GM19240 (cell line): ENCODE measurements around the gene IL4I1.

Source experiments
- DNase-seq: peaks from one replicate; pipeline ENCODE4 v3.0.0; 2011; ENCODE audit warnings: low spot score; ENCODE audit not compliant: insufficient read length

The IL4I1 gene

GRCh38 chr19:49895566-49896297 lies 955 bp downstream of the IL4I1 start:
- no peak for DNase-seq

- peak; percentile 67 for DNase-seq
Measured at GRCh38 chr19:49894879-49895565, 1.7 kb downstream of the IL4I1 start.

- no peak for DNase-seq
Measured at GRCh38 chr19:49894011-49894664, 2.5 kb downstream of the IL4I1 start.

- no peak for DNase-seq
Measured at GRCh38 chr19:49892716-49893115, 4.0 kb downstream of the IL4I1 start.

GRCh38 chr19:49891393-49891792 lies 5.3 kb downstream of the IL4I1 start:
- DNase-seq, result no peak

- no peak for DNase-seq
Measured at GRCh38 chr19:49890349-49891311, 6.1 kb downstream of the IL4I1 start.

- DNase-seq, result no peak
Measured at GRCh38 chr19:49889687-49890348, 6.9 kb downstream of the IL4I1 start.

GRCh38 chr19:49889038-49889686 lies 7.5 kb downstream of the IL4I1 start:
- DNase-seq, result no peak

GRCh38 chr19:49888510-49888824 lies 8.2 kb downstream of the IL4I1 start:
- DNase-seq, result no peak

- no peak for DNase-seq
Measured at GRCh38 chr19:49887665-49888509, 8.8 kb downstream of the IL4I1 start.

GRCh38 chr19:49887037-49887664 lies 9.5 kb downstream of the IL4I1 start:
- no peak for DNase-seq

- no peak for DNase-seq
Measured at GRCh38 chr19:49884760-49885159, 11.9 kb downstream of the IL4I1 start.

- no peak for DNase-seq
Measured at GRCh38 chr19:49884109-49884508, 12.6 kb downstream of the IL4I1 start.

- no peak for DNase-seq
Measured at GRCh38 chr19:49883094-49883493, 13.6 kb downstream of the IL4I1 start.

- DNase-seq, result no peak
Measured at GRCh38 chr19:49882643-49883042, 14.0 kb downstream of the IL4I1 start.

GRCh38 chr19:49881672-49882394 lies 14.9 kb downstream of the IL4I1 start:
- DNase-seq, result no peak

GRCh38 chr19:49881186-49881585 lies 15.5 kb downstream of the IL4I1 start:
- no peak for DNase-seq

- no peak for DNase-seq
Measured at GRCh38 chr19:49880162-49880869, 16.4 kb downstream of the IL4I1 start.
